Muscle layer of colon (tissue), 2 donors: ENCODE results near the gene CCDC160.
"Not testable (repeated sequence)": the region's sequence is repeated elsewhere in the genome, so short reads cannot be mapped to it uniquely, and the experiment has no call there.

ENCODE experiments used
- H3K27ac ChIP-seq: one replicate; pipeline ENCODE4 v1.7.0; 2013; ENCODE audit warnings: low read depth, mild to moderate bottlenecking, low read length, moderate library complexity
- H3K27me3 ChIP-seq, 2 donors: one replicate each; pipeline ENCODE4 v1.7.0; 2013; ENCODE audit warnings: low read length in 2 of 2, mild to moderate bottlenecking in 2 of 2; ENCODE audit not compliant: insufficient read depth in 2 of 2, control insufficient read depth in 1 of 2
- H3K36me3 ChIP-seq: one replicate; pipeline ENCODE4 v1.7.0; 2013; ENCODE audit warnings: mild to moderate bottlenecking, low read length; ENCODE audit not compliant: insufficient read depth
- H3K4me1 ChIP-seq: one replicate; pipeline ENCODE4 v1.7.0; 2013; ENCODE audit warnings: mild to moderate bottlenecking, low read length; ENCODE audit not compliant: insufficient read depth
- H3K4me3 ChIP-seq, 2 donors: one replicate each; pipeline ENCODE4 v1.7.0; 2013; ENCODE audit warnings: low read length in 2 of 2, low read depth in 1 of 2, mild to moderate bottlenecking in 1 of 2, moderate library complexity in 1 of 2
- H3K9ac ChIP-seq: one replicate; pipeline ENCODE4 v1.7.0; 2013; ENCODE audit warnings: low read length
- H3K9me3 ChIP-seq: one replicate; pipeline ENCODE4 v1.7.0; 2013; ENCODE audit warnings: mild to moderate bottlenecking, low read length
- donor health status: abdominal sarcoma.
- donor health status: Adenocarcinoma of cecum.

Gene CCDC160

DNA sequence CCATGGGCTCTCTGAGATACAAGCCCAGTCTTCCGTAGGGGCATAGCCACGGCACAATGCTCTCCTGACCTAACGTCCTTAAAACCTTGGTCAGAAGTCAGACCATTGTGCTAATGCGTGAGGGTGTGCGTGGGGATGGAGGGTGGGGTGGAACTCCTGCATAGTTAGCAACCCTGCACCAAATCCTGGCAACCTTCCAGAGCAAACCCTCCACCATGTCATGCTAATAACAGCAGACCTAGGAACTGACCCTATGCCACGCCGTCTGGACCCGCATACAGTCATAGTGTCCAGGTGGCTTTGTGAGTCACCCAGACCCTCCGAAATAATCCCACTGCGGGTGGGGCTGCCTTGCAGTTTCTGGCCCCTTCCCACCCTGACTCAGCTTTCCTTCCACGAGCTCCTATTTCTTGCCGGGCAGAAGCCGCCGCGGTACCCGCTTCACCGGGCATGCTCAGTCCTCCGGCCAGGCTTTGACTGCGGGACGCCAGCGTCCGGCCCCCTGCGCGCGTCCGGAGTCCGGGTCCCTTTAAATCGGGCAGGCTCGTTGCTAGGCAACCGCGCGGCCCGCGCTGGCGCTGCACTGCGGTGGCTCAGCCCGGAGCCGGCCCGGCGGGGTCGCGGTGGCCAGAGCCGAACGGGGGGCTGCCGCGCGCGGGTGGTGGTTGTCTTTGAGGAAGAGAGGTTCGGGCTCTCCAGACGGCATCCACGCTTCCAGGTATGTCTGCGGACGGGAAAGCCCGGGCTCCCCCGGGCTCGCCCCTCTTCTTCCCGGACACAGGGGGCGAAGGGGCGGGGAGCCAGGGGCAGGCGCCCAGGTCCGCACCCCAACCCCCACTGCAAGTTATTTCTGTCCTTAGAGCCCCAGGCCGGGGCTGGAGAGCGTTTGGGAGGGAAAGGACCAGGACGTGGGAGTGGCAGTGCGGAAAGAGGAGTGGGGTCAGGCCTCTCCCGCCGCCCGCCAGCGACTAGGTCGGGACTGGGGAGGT, at the start of gene CCDC160:
Gene CCDC160, plus strand, starts transcription at position 557 of the 989 bp plus-strand sequence. CDS start 7,619 bp downstream, outside the sequence.
- no peaks in the 10 kb centered on the region for H3K36me3 ChIP-seq
- H3K27ac ChIP-seq: no peak within 1 kb of the TSS
- no peaks in the 10 kb centered on the region for H3K9me3 ChIP-seq
- no peak within 1 kb of the TSS for H3K9ac ChIP-seq
- H3K4me1 ChIP-seq: no peaks in the 10 kb centered on the region
- peaks cover 0 to 7% of the 10 kb centered on the region in 2 donors for H3K27me3 ChIP-seq
- H3K4me3 ChIP-seq: peak within 1 kb of the TSS; percentile 1 to 21

DNA sequence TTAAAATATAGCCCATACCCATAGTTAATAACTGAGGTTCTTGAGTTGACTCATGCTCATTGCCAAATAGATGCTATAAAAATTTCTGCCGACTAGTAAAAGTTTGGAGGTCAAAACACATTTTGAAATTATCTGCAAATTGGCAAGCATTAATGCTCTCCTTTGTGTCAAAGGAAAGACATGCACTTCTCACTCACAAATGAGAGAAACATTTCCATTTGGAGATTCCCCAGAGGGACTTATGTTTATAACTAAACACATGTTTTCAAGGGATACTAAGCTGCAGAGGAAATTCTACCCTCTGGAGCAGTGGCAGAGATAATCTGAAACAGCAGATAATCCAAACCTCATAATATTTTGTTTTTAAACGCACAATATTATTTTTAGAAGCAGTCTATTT, 45.7 kb upstream of the CCDC160 start:
- Histone ChIP-seq H3K4me1 (no peaks in the 10 kb centered on the region), H3K9ac (no peak overlapping the region), H3K36me3 (no peaks in the 10 kb centered on the region), H3K27ac (no peak overlapping the region), H3K4me3 (no peak overlapping the region), H3K27me3 (no peaks in the 10 kb centered on the region), H3K9me3 (no peaks in the 10 kb centered on the region)

DNA sequence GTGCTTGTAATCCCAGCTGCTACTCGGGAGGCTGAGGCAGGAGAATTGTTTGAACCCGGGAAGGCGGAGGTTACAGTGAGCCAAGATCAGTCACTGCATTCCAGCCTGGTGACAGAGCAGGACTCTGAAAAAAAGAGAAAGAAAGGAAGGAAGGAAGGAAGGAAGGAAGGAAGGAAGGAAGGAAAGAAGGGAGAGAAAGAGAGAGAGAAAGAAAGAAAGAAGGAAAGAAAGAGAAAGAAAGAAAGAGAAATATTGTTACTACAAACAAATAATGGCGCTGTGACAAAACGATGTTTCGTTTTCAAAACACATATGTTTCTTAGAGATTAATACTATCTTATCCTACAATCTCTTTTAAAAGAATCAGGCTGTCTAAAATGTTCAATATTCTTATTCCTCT, 42.1 kb upstream of the CCDC160 start:
- H3K4me3 ChIP-seq: no peak overlapping the region
- H3K4me1 ChIP-seq: no peaks in the 10 kb centered on the region
- H3K27me3 ChIP-seq: no peaks in the 10 kb centered on the region
- no peaks in the 10 kb centered on the region for H3K9me3 ChIP-seq
- H3K27ac ChIP-seq: no peak overlapping the region
- H3K36me3 ChIP-seq: no peaks in the 10 kb centered on the region
- H3K9ac ChIP-seq: no peak overlapping the region

DNA sequence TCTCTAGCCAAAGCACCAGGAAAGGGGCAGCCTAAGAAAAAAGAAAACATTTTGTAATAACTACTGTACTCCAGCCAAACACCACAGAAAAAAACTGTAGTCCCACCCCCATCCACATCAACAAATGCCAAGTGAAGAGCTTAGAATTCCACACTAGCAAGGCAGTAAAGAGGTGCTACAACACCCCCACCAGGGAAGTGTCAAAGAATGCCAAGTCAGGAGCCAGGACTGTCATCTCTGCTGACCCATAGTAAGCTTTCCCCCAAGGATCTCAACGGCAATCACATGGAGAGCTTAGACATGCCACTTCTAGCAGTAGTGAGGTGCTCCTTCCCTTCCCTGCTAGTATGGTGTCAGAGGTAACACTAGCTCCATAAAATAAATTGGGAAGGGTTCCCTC, 34.4 kb upstream of the CCDC160 start:
- H3K9me3 ChIP-seq: no peaks in the 10 kb centered on the region
- no peak overlapping the region for H3K27ac ChIP-seq
- peaks cover 0 to 4% of the 10 kb centered on the region in 2 donors for H3K27me3 ChIP-seq
- no peaks in the 10 kb centered on the region for H3K36me3 ChIP-seq
- H3K4me3 ChIP-seq: no peak overlapping the region
- H3K9ac ChIP-seq: no peak overlapping the region
- H3K4me1 ChIP-seq: no peaks in the 10 kb centered on the region

DNA sequence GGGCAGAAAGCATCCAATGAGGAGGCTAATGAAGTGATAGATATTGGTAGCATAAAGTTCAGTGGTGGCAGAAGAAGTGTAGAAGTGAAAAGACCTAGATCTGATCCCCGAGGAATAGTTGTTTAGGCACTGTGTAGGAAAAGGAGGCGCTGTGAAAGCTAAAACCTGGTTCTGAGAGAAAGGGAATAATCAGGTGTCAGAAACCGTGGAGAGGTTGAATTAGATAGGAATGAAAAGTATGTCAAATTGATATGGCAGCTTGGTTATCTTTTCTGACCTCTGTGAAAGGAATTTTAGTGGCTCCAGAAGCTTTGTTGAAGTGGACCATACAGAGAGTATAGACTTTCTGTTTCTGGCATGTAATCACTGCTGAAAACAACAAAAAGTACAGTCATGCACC, 30.8 kb upstream of the CCDC160 start:
- H3K4me1 ChIP-seq: no peaks in the 10 kb centered on the region
- H3K27ac ChIP-seq: no peak overlapping the region
- no peak overlapping the region for H3K9ac ChIP-seq
- no peaks in the 10 kb centered on the region for H3K27me3 ChIP-seq
- no peaks in the 10 kb centered on the region for H3K36me3 ChIP-seq
- no peak overlapping the region for H3K4me3 ChIP-seq
- no peaks in the 10 kb centered on the region for H3K9me3 ChIP-seq

DNA sequence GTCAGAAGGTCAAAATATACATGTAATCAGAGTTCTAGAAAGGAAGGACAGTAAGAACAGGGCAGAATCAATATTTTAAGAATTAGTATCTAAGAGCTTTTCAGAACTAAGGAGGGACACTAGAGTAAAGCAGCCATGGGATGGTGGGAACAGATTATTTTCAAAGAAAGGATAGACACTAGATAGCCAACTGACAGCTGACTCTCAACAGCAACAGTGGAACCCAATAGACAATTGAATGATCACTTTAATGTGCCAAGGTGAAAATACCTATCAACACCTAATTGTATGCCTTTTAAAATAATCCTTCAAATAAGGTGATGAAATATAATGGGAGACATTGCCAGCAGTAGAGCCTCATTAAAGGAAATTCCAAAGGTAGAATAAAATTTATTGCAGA, 26.5 kb upstream of the CCDC160 start:
- H3K36me3 ChIP-seq: no peaks in the 10 kb centered on the region

DNA sequence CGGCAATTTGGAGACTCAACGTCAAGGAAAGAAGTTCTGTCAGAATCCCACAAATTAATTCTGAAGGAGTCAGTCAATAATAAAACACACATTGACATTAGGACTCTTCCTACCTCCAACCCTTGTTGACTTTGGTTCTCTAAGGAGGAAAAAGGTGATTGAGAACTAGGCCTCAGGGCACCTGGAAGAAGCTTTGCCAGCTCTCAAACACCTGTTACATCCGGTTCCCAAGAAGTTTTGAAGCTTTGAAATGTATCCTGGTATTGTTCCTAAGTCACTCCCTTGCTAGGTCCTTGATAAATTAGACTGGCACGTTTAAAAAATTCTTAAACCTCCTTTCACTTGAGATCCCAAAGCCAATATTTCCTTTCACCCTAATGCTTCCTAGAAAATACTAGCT, 1.7 kb upstream of the CCDC160 start:
- Histone ChIP-seq H3K27ac (no peak overlapping the region), H3K36me3 (no peaks in the 10 kb centered on the region), H3K4me1 (no peaks in the 10 kb centered on the region), H3K9ac (no peak overlapping the region), H3K9me3 (no peaks in the 10 kb centered on the region), H3K4me3 (no peak overlapping the region), H3K27me3 (peaks cover 0 to 7% of the 10 kb centered on the region in 2 donors)

More for the DNA sequence above, 26.5 kb upstream of the CCDC160 start:
- Histone ChIP-seq H3K9me3 (no peaks in the 10 kb centered on the region), H3K27me3 (no peaks in the 10 kb centered on the region), H3K9ac (no peak overlapping the region), H3K27ac (no peak overlapping the region), H3K4me3 (no peak overlapping the region), H3K4me1 (no peaks in the 10 kb centered on the region)

DNA sequence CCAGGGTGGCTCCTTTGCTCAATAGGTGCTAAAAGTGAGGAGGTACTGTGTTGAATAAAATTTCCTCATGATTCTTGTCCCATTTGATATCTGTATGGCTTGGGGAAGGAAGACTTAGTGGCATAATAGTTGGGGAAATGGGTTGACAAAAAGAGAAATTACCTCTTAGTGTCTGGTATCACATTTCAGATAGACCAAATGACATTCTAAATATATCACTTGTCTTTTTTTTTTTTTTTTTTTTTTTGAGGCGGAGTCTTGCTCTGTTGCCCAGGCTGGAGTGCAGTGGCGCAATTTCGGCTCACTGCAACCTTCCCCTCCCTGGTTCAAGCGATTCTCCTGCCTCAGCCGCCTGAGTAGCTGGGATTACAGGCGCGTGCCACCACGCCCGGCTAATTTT, 1.2 kb downstream of the CCDC160 start:
- H3K4me1 ChIP-seq, H3K9ac ChIP-seq, H3K27ac ChIP-seq, H3K36me3 ChIP-seq, H3K4me3 ChIP-seq, H3K27me3 ChIP-seq, H3K9me3 ChIP-seq: not testable (repeated sequence)

DNA sequence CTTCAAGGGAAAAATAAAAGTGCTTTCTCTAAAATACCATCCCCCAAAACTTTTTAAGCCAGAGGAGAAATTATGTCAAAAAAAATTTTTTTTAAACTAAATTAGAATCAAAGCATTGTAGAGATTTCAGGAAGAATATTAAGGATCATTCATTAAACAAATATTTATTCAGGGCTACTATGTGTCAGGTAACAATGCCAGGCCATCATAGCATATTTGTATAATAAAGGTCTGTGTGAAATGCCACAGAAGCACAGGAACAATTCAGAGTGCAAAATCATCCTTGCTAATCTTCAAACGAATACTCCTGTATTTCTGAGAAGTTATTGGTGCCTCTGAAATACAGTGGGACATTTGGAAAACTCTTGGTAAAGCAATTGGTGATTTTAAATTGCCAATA, 2.0 kb downstream of the CCDC160 start:
- H3K9ac ChIP-seq: no peak overlapping the region
- no peak overlapping the region for H3K27ac ChIP-seq
- H3K4me3 ChIP-seq: no peak overlapping the region
- H3K36me3 ChIP-seq: no peaks in the 10 kb centered on the region
- H3K9me3 ChIP-seq: no peaks in the 10 kb centered on the region
- no peaks in the 10 kb centered on the region for H3K4me1 ChIP-seq
- H3K27me3 ChIP-seq: peaks cover 0 to 7% of the 10 kb centered on the region in 2 donors

DNA sequence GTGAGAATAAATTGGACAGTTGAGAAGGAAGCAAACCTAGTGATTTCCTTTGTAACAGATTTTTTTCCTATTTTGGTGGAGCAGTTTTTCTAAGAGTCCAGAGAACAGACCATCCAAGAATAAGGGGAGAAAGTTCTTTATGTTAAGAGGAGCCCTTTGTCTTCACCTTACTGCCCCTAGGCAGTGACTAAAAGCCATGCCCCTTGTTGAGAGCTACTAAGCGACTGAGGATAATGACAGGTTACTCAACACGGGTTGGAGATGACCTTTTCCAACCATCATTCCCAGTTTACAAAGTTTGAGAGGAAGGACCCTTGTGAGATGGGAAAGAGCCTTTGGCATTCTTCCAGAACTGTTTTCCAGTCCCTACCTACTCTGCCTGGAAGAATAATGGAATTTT, 3.2 kb downstream of the CCDC160 start:
- Histone ChIP-seq H3K9me3 (no peaks in the 10 kb centered on the region), H3K27me3 (peaks cover 0 to 7% of the 10 kb centered on the region in 2 donors)

DNA sequence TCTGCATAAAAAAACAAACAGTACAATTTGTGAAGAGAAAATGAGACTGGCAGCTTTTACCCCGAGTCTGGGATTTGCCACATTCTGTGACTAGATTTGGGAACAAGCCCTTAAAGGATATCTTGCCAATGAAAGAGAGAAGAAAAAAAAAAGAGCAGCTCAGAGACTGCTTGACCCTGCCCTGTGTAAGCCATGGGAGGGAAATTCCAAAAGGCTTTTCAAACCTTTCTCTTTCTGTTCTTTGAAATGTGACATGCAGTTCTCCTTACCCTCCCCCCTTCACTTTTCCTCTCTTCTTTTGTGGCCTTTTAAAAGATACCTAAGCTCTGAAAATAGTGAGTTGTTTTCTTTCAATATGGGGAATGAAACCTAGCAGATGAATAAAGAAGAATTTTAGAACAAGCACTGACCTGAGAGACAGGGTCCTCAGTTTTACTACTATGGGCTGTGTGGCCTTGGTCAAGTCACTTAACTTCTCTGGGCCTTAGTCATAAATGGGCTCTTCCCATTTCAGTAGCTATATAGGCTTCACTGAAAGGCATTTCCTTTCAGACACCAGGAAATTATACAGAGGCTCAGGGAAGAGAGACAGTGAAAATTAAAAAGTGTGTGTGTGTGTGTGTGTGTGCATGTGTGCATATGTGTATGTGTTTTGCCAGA, 5.1 kb downstream of the CCDC160 start:
- H3K4me3 ChIP-seq: no peak overlapping the region
- H3K36me3 ChIP-seq: no peaks in the 10 kb centered on the region
- peaks cover 0 to 2% of the 10 kb centered on the region in 2 donors for H3K27me3 ChIP-seq
- H3K9me3 ChIP-seq: no peaks in the 10 kb centered on the region
- no peak overlapping the region for H3K27ac ChIP-seq
- no peak overlapping the region for H3K9ac ChIP-seq
- no peaks in the 10 kb centered on the region for H3K4me1 ChIP-seq

More for the DNA sequence above, 3.2 kb downstream of the CCDC160 start:
- no peaks in the 10 kb centered on the region for H3K4me1 ChIP-seq
- no peak overlapping the region for H3K4me3 ChIP-seq
- H3K36me3 ChIP-seq: no peaks in the 10 kb centered on the region
- no peak overlapping the region for H3K27ac ChIP-seq
- H3K9ac ChIP-seq: no peak overlapping the region
